ENCODE measurements around the gene GLS.
"Not testable (repeated sequence)": the region's sequence is repeated elsewhere in the genome, so short reads cannot be mapped to it uniquely, and the experiment has no call there.

GLS gene

GRCh38 chr2:190938771-190939335 lies 58.2 kb downstream of the GLS start:
- DNase-seq: no peak

- DNase-seq: no peak
Measured at GRCh38 chr2:190940454-190940853, 59.8 kb downstream of the GLS start.

- no peak for DNase-seq
Measured at GRCh38 chr2:190941571-190941970, 61.0 kb downstream of the GLS start.

GRCh38 chr2:190942697-190943096 lies 62.1 kb downstream of the GLS start:
- no peak for DNase-seq

GRCh38 chr2:190943706-190944105 lies 63.1 kb downstream of the GLS start:
- no peak for DNase-seq

- DNase-seq: no peak
Measured at GRCh38 chr2:190947141-190947540, 66.5 kb downstream of the GLS start.

GRCh38 chr2:190947711-190948251 lies 67.2 kb downstream of the GLS start:
- no peak for DNase-seq

GRCh38 chr2:190948671-190949070 lies 68.0 kb downstream of the GLS start:
- DNase-seq: no peak

- DNase-seq: no peak
Measured at GRCh38 chr2:190950566-190950991, 70.0 kb downstream of the GLS start.

GRCh38 chr2:190953257-190953656 lies 72.6 kb downstream of the GLS start:
- no peak for DNase-seq

GRCh38 chr2:190959911-190960788 lies 79.5 kb downstream of the GLS start:
- DNase-seq: no peak

GRCh38 chr2:190961117-190961516 lies 80.5 kb downstream of the GLS start:
- not testable (repeated sequence) for DNase-seq

GRCh38 chr2:190961918-190962487 lies 81.4 kb downstream of the GLS start:
- DNase-seq: no peak

- DNase-seq: no peak
Measured at GRCh38 chr2:190963088-190963487, 82.5 kb downstream of the GLS start.

- DNase-seq: no peak
Measured at GRCh38 chr2:190964170-190964795, 83.7 kb downstream of the GLS start.

GRCh38 chr2:190965580-190966222 lies 85.1 kb downstream of the GLS start:
- DNase-seq: no peak

- no peak for DNase-seq
Measured at GRCh38 chr2:190968522-190968921, 87.9 kb downstream of the GLS start.

- DNase-seq: no peak
Measured at GRCh38 chr2:190970160-190970559, 89.5 kb downstream of the GLS start.

GRCh38 chr2:190970873-190971506 lies 90.4 kb downstream of the GLS start:
- DNase-seq: no peak

GRCh38 chr2:190972213-190972612 lies 91.6 kb downstream of the GLS start:
- DNase-seq: no peak

GRCh38 chr2:190972846-190973245 lies 92.2 kb downstream of the GLS start:
- no peak for DNase-seq

GRCh38 chr2:190973262-190973661 lies 92.6 kb downstream of the GLS start:
- DNase-seq: no peak
